ENCODE data around the gene COL12A1.

Gene COL12A1

DNA sequence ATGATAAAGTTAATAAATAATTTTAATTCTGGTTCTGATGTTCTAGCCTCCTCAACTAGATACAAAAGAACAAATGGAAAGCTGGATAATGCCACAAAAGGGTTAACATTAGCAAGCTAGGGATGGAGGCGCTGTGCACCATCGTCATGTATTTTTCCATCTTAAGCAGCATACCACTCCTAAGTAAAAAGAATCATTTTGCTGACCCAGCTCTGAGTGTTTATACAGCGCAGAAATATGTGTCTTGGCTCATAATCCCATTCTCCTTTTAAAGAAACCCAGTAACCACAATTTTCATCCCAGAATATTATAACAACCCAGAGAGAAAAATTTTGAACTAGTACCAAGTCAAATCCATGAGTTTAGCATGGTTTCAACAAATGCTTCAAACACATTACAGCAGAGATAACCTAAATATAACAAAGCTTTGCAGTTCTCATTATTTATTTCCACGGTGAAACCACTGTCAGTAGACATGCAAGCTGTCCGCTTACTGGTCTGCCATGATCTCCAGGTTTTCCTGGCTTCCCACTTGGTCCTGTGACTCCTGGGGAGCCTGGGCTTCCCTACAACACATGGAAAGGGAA is 111.1 kb downstream of the COL12A1 start:
- DNase-seq, result no peak

DNA sequence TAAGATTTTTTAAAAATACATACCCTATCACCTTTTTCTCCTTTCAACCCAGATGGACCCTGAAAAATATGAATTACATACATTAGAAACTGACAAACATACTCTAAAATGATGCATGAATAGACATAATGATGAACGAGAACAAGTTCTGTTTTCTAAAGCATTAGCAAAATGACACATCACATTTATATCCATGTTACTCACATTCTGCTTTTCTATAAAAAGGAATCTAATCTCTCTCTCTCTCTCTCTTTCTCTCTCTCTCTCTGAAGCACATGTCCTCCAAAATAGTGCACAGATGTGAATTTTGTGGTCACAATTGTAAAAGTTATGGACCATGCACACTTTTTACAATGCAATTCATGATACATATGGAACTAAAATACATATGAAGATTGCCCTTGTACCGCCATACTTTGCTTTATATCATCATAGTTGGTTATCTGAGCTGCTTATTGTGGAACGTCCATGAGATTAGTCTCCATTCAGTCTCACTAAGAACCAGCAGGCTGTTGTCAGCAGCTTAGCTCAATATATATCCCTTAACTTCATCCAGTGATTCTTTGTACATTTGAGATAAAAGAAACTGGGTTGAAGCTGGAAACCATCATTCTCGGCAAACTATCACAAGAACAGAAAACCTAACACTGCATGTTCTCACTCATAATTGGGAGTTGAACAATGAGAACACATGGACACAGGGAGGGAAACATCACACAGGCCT is 114.2 kb downstream of the COL12A1 start:
- no peak for DNase-seq

DNA sequence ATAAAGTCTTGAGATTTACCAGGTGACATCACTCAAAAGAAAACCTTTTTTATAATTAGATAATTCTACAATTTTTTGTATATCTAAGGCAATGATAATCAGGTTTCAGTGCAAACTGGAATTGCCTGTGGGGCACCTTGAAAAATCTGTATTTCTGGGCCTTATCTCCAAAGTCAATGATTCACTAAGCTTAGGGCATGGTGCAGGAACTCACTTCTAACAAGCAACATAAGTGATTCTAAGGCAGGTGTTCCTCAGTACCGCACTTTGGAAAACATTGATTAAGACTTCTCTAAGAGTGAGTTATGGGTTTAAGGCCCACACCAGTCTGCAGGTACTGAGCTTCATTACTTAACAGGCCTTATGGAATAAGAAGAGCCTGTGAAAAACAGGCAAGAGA is 115.3 kb downstream of the COL12A1 start:
- no peak for DNase-seq

DNA sequence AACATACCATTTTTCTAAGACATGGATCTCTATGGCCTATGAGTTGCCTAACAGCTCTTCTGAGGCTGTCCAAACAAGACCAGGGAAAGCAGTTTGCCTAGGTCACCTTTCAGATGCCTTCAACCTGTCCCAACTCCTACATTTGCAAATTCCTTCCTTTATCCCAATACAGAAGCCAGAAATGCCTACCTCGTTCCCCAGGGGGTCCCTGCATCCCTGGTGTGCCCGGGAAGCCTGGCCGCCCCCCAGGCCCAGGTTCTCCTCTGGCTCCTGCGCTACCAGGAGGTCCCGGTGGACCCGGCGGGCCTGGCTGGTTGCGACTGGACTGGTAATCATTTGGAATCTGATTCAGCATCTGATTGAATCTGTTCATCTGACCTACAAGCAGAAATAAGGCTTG is 115.9 kb downstream of the COL12A1 start:
- DNase-seq, result no peak

DNA sequence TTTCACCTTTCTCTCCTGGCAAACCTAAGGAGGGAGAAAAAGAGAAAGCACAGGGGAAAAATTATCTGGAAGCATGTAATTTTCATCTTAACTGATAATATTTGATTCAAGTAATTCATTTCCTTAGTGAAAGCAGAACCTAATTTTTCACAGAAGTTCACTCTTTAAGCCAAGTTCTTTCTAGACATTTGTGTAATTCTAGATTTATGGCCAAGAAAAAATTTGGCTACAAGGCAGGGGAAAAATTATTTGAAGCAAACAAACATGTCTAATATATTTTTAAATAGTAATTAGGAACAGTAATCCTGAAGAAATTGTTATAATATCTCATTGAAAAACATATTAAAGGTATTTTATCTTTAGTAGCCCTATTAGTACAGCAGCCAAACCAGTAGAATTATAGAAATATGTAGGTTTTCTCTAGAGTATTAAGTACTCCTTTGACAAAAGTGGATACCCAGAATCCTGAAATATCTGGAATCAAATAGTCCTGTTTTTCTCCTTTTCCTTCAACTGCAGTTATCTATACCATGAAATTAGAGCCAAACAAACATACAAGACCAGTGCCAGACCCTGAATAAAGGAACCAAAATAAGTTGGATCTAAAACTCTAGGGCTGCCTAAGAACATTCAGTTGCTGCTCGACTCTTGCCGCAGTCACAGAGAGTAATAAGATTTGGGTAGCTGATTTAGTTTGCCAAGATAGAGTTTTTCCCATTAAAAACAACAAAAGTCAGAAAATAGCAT is 116.5 kb downstream of the COL12A1 start:
- no peak for DNase-seq

DNA sequence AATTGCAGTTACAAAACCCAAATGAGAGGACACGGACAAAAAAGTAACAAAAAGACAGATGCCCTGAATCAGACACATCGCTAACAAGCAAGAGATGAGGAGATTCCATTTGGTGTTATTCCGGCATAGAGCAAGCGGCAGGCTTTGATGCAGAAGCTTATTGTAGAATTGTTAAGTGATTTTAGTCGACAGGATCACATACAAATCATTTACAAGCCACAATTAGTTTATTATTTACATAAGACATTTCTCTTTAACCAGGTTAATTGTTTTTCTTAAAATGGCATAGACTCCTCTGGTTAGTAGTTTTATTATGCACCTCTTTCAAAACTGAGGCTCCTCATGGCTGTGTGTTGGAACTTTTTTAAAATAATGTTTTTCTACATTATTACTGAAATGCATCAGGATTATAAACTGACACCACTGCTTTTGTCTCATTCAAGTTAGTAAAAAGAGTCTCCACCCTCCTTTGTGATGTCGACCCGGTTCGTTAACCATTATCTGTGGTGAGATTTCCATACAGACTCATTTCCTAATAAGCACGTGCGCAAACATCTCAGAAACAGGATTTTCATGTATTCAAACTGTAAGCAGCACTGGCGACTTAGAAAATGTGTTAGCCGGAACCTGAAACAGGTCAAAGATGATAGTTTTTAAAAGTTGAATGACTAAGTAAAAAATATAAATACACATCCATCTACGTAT is 119.8 kb downstream of the COL12A1 start:
- no peak for DNase-seq

DNA sequence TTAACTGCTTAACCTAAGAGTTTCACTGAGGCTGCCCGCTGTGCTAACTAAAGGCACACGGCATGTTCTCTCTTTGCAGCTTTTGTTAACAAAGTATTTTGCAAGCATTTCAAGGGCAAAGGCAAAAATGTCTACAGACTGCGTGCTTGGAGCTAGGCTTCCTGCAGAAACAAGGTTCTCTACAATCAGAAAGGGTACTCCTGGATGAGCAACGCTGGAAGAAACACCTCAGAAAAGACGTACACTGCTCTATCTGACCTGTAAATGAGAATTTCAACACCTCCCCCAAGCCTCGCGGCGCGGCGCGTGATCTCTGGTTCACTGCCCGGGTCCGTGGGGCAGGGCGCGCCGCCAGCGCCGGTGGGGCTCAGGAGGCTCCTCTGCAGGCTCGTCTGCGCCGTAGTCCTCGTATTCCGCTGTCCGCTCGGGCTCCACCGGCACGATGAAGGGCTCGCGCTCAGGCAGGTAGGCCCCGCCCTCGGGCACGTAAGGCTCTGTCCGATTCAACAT is 120.9 kb downstream of the COL12A1 start:
- DNase-seq, result no peak

DNA sequence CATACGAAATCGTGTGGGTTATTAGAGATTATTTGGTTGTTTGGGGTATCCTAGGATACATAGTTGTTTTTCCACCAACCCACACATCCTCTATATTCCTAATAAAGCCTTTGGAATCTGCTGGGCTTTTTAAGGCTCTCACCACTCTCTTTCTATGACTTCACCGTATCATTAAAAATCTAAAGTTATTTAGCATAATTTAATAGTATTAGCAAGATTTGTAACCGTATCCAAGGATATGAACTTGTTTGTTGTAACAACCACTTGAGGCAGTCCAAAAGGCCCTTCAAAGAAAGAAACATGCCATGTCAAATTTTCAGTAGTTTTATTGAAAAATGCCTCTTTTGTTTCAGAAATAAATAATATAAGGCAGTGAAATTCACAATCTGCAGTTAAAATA is 121.8 kb downstream of the COL12A1 start:
- no peak for DNase-seq

DNA sequence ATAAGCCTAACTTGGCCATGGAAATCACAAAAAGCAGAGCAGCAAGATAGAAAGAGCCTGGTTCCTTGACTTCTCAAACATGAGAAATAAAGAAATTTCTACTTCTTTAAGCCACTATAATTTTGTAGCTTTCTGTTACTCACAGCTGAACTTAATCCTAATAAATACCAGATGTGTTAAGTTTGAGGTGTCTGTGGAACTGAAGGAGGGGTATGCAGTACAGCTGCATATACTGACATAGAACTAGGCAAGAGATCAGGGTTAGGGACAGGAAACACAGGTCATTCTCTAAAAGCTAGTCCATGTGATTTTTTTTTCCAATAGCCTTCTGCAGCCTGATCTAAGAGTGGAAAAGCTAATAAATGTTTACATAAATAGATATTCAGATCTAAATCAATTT is 123.9 kb downstream of the COL12A1 start:
- DNase-seq, result no peak

DNA sequence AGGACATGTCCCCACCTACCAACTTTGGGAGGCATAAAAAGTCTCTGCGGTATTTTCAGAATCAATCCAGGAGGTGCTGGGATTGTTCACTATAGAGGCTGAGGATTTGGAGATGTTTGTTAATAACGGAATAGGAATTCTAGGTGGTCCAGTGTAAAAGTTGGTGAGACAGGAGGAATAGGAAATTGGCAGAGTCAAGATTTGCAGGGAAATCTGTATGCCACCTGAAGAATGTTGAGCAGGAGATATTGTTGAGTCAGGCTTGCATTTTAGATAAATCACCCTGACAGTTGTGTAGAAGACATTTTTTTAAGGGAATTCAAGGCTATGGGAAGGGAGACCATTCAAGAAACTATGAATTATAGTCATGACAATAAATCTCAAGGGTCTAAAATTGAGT is 124.8 kb downstream of the COL12A1 start:
- no peak for DNase-seq

DNA sequence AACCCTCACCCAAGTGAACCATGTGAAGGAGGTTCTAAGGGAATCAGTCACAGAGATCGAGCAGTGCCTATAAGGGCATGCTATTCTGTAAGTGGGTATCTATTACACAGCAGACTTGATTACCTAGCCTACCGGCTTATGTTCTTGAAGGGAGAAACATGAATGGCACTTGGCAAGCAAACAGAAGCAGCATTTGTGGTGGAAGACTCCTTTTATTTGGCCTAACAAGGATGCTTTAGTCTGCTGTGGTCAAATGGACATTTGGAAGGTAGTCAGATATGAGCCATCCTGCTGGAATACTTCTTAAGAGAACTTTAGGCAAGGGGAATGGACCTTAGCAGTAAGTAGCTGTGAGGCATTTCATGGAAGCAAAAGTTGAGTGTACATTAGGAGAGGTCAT is 126.3 kb downstream of the COL12A1 start:
- DNase-seq, result no peak

DNA sequence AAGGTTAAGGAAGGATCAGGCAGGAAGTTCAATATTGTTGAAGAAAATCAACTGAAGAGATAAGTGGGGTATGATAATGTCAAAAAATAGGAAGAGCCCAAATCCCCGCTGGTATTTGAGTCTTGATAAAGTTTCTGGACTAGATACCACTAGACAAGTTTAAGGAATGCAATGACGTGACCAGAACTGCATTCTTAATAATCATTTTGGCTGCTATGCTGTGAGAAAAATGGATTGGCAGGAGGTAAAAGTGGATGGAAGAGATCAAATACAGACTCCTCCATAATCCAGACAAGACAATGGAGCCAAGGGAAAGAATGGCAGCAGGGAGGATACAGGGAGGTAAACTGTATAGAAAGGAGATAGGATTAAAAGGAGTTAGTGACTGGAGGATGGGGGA is 128.2 kb downstream of the COL12A1 start:
- no peak for DNase-seq

DNA sequence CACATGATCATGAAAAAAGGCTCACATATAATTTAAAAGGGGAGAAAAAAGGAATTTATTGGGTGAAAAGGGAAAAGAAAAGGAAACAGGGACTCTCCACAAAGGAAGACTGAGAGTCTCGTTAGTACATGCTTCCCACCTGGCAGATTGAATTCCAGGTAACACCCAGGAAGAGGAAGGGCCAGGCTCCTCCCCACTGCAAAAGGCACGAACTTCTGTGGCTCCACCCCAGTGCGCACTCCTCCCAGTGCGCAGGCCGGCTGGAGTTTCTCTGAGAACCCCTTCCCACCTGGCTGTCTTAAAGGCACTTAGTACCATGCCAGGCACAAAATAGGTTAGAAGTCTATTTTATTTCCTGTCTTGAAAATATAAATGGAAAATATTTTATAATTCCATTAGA is 129.8 kb downstream of the COL12A1 start:
- DNase-seq, result no peak

DNA sequence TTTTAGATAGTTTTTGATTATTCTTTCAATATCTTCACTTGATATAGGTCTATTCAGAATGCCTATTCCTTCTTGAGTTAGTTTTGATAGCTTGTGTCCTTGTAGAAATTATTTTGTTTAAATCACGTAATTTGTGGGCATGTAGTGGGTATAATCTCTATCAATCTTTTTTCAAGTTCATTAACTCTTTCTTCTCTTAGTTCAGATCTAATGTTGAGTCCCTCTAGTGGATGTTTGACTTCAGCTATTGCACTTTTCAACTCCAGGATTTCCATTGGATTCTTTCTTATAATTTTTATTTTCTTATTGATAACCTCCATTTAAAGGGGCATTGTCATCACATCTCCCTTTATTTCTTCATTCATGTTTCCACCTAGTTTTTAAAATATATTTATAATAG is 135.6 kb downstream of the COL12A1 start:
- no peak for DNase-seq

DNA sequence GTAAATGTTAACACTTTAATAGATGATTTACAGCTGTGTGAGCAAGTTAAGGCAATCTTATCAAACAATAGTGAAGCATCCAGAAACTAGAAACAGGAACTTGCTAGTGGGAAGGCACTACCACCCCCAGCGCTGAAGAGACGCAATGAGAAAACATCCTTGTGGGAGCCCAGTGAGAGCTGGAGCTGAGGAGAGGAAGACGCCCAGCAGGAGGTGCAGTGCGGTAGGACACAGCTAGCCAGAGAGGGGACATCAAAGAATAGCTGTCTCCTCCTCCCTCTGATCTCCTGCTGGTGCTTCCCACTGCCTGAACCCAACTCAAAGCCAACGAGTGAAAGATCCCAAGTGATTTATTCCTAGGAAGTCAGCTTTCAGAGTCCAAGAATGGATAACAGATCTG is 140.3 kb downstream of the COL12A1 start:
- DNase-seq, result no peak

DNA sequence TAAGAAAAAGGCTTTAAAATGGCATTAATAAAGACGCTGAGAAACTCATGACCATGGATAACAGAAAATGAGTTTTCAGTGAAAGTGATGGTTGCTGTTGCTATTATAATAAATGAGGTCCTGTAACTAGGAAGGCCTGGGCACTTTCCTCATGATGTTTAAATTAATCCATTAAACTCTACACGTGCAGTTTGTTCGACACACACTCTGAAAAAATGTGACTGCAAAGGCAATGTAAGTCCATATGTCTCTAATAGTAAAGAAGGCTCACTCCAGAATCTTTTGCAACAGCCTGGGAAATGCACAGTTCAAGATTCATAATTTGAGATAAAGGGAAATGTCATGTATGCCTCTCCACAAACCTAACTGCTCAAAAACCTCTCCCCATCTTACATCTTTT is 153.4 kb downstream of the COL12A1 start:
- no peak for DNase-seq

DNA sequence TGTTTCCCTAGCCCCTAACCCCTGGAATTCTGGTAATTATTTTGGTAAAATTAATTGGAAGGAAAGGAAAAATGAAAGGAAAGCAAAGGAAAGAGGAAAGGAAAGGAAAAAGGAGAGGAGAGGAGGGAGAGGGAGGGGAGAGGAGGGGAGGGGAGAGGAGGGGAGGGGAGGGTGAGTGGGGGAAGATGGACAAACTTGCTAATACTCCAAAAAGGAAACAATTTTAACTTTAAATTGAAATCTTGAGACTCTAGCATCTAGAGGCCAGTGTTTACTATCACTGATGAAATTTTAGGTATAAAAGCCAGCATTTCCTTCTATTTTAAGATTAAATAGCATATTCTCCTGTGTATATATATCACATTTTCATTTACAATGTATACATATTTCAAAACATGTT is 156.5 kb downstream of the COL12A1 start:
- no peak for DNase-seq

DNA sequence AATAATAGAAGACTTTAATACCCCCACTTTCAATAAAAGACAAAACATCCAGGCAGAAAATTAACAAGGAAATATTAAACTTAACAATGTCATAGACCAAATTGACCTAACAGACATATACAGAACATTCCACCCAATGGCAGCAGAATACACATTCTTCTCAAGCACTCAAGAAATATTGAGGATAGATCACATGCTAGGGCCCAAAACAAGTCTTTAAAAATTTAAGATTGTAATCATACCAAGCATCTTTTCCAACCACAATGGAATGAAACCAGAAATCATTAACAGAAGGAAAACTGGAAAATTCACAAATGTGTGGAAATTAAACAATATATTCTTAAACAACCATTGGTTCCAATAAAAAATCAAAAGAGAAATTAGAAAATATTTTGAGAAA is 161.0 kb downstream of the COL12A1 start:
- DNase-seq, result no peak

DNA sequence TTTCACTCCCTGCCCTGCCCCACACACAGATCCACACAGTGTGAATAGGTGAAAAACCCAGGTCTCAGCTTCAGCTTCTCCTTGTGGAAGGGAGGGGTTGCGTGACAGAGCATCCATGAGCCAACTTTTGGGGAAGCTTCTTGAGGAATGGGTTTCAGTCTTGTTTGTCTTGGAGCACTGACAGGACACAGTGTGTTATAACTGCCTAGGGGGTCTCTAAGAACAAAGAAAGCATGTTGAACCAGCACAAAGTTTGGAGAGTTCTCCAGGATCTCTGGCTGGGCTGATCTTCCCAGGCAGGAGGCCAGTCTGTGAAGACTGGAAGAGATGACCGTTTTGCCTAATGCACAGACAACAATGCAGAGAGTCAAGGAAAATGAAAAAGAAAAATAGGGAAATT is 164.5 kb downstream of the COL12A1 start:
- no peak for DNase-seq

Measured in NCI-H1092 treated with DMSO at 0.1 percent for 48 hours (cell line).